Thyroid gland (tissue), 4 donors: ENCODE measurements around the gene MVB12B. TPM values are rescaled to one million over a fixed set of nuclear protein-coding genes. Genes with fewer than 3 reads are reported as not detected.
A peak's percentile ranks its signal among the peaks of the same experiment; 100 is the strongest.

Experiments used
- DNase-seq, 2 donors: peaks; one replicate each; pipeline ENCODE4 v3.0.0-alpha.2; 2019
- H3K27ac ChIP-seq, 3 donors: fragments of 200-600 bp; sonication (generic); 1 replicate in 2 of 3; 2 replicates in 1 of 3; pipeline ENCODE4 v1.5.1; 2016 to 2019; ENCODE audit warnings: mild to moderate bottlenecking in 1 of 3, moderate library complexity in 1 of 3
- H3K27me3 ChIP-seq: fragments of 200-600 bp; sonication (generic); one replicate; pipeline ENCODE4 v1.5.1; 2019
- H3K36me3 ChIP-seq, 2 donors: fragments of 200-600 bp; sonication (generic); one replicate each; pipeline ENCODE4 v1.5.1; 2016 to 2019
- H3K4me1 ChIP-seq, 2 donors: fragments of 200-600 bp; sonication (generic); one replicate each; pipeline ENCODE4 v1.5.1; 2017 to 2019
- H3K4me3 ChIP-seq, 3 donors: fragments of 200-600 bp; sonication (generic); replicated peaks in 1 of 3; 1 replicate in 2 of 3; 2 replicates in 1 of 3; pipeline ENCODE4 v1.5.1; 2016; ENCODE audit warnings: mild to moderate bottlenecking in 1 of 3
- H3K9me3 ChIP-seq: fragments of 200-600 bp; sonication (generic); one replicate; pipeline ENCODE4 v1.5.1; 2017
- CTCF ChIP-seq, 6 experiments: fragments of 200-600 bp in 3 of 6; fragments of 450-650 bp in 3 of 6; sonication (generic) in 3 of 6; IDR thresholded peaks; one replicate each; pipeline ENCODE4 v1.5.1; 2016 to 2019; ENCODE audit warnings: antibody characterized with exemption in 6 of 6, mild to moderate bottlenecking in 2 of 6, inconsistent platforms in 1 of 6, moderate library complexity in 1 of 6
- POLR2A ChIP-seq, 2 donors: fragments of 450-650 bp; IDR thresholded peaks; one replicate each; pipeline ENCODE4 v1.6.1; 2017; ENCODE audit warnings: antibody characterized with exemption in 2 of 2, mild to moderate bottlenecking in 2 of 2, moderate library complexity in 1 of 2
- WGBS, 2 donors: methylation state at CpG; one replicate each; pipeline ENCODE4 v1.1.5; 2017; 5-methylcytosine and 5-hydroxymethylcytosine counted together
- intact Hi-C: fragments of 100-400 bp; cut with DNase I; formaldehyde crosslinking; loops from one replicate; pipeline ENCODE4 v1.15.1; 2023
- total RNA-seq, 4 donors: library from RNA; depleted of rRNA; stranded (reverse); fragments of >200 nt; gene quantifications; one replicate each; pipeline ENCODE4 v1.2.3, GENCODE V29; 2016

MVB12B gene
- total RNA-seq, 4 donors from 2014 or later, result 13.4 to 19.3 (median 15.5) TPM

GRCh38 chr9:126407114-126407870 lies 80.7 kb downstream of the MVB12B start:
- no peak for TF ChIP-seq CTCF (IDR thresholded peaks at IDR 0.05)
- TF ChIP-seq POLR2A (IDR thresholded peaks at IDR 0.05), result no peak
- intact Hi-C loops, result no loop called here
- WGBS, 2 donors, result 79 to 81% methylated on average over 19 of the region's 19 CpGs
- Histone ChIP-seq H3K9me3 (no peaks in the 10 kb centered on the region), H3K4me3 (no peak overlapping the region), H3K4me1 (peaks cover 11 to 13% of the 10 kb centered on the region in 2 donors), H3K27me3 (no peaks in the 10 kb centered on the region), H3K36me3 (no peaks in the 10 kb centered on the region), H3K27ac (no peak overlapping the region)
- no peak for DNase-seq

- TF ChIP-seq CTCF (IDR thresholded peaks at IDR 0.05), result no peak
- no peak for TF ChIP-seq POLR2A (IDR thresholded peaks at IDR 0.05)
- H3K27ac ChIP-seq, result no peak overlapping the region
- DNase-seq, result no peak
- no peaks in the 10 kb centered on the region for H3K27me3 ChIP-seq
- H3K4me3 ChIP-seq, result no peak overlapping the region
- intact Hi-C loops, result no loop called here
- peaks cover 18 to 20% of the 10 kb centered on the region in 2 donors for H3K4me1 ChIP-seq
- H3K36me3 ChIP-seq, result no peaks in the 10 kb centered on the region
- WGBS, 2 donors, result 93 to 96% methylated on average over 10 of the region's 10 CpGs
- H3K9me3 ChIP-seq, result no peaks in the 10 kb centered on the region
Measured at GRCh38 chr9:126408004-126408403, 81.4 kb downstream of the MVB12B start.

GRCh38 chr9:126410229-126410628 lies 83.6 kb downstream of the MVB12B start:
- no peaks in the 10 kb centered on the region for H3K27me3 ChIP-seq
- intact Hi-C loops, result no loop called here
- no peaks in the 10 kb centered on the region for H3K9me3 ChIP-seq
- H3K27ac ChIP-seq, result no peak overlapping the region
- H3K4me3 ChIP-seq, result no peak overlapping the region
- peaks cover 20% of the 10 kb centered on the region in 2 donors for H3K4me1 ChIP-seq
- WGBS, 2 donors, result 91 to 94% methylated on average over 4 of the region's 4 CpGs
- no peak for DNase-seq
- no peaks in the 10 kb centered on the region for H3K36me3 ChIP-seq
- TF ChIP-seq CTCF (IDR thresholded peaks at IDR 0.05), result no peak

- intact Hi-C loops, result no loop called here
- DNase-seq, result no peak
- no peaks in the 10 kb centered on the region for H3K27me3 ChIP-seq
- H3K4me1 ChIP-seq, result peaks cover 20% of the 10 kb centered on the region in 2 donors
- peak overlapping the region; percentile 3 to 69 (median 67) for H3K27ac ChIP-seq
- TF ChIP-seq POLR2A (IDR thresholded peaks at IDR 0.05) (no peak), CTCF (IDR thresholded peaks at IDR 0.05) (no peak)
- WGBS, 2 donors, result 67 to 79% methylated on average over 12 of the region's 12 CpGs
- H3K36me3 ChIP-seq, result no peaks in the 10 kb centered on the region
- H3K4me3 ChIP-seq, result no peak overlapping the region
- H3K9me3 ChIP-seq, result no peaks in the 10 kb centered on the region
Measured at GRCh38 chr9:126411225-126411947, 84.8 kb downstream of the MVB12B start.

GRCh38 chr9:126411948-126412284 lies 85.3 kb downstream of the MVB12B start:
- H3K27me3 ChIP-seq, result no peaks in the 10 kb centered on the region
- DNase-seq, result no peak
- intact Hi-C loops, result no loop called here
- H3K4me1 ChIP-seq, result peaks cover 20% of the 10 kb centered on the region in 2 donors
- 84 to 90% methylated on average over 6 of the region's 6 CpGs for WGBS, 2 donors
- TF ChIP-seq POLR2A (IDR thresholded peaks at IDR 0.05), result no peak
- no peak for TF ChIP-seq CTCF (IDR thresholded peaks at IDR 0.05)
- no peaks in the 10 kb centered on the region for H3K9me3 ChIP-seq
- H3K4me3 ChIP-seq, result no peak overlapping the region
- H3K27ac ChIP-seq, result peak overlapping the region; percentile 3 to 69 (median 67)
- H3K36me3 ChIP-seq, result no peaks in the 10 kb centered on the region
